ENCODE measurements around the gene SLC39A11.
"Not testable (repeated sequence)": the region's sequence is repeated elsewhere in the genome, so short reads cannot be mapped to it uniquely, and the experiment has no call there.

SLC39A11 gene

DNA sequence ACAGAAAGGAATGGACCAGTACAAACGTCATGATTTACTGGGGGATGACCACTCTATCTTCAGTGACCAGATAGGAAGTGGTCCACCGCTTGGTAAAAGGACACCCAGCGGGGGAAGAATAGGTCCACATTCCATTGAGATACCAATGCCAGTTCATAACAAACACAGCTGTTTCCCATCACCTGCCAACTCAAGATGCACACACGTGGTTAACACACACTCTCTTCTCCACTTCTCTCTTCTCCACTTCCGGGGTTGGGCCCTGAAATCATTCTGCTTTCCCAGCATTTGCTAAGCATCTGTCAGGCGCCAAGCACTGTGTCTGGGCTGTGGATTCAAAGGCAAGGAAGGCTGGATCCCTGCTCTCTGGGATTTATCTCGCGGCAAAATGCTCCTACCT is 175.5 kb downstream of the SLC39A11 start:
- DNase-seq (ENCODE audit: low read depth): no peak

- no peak for DNase-seq (ENCODE audit: low read depth)
Measured at GRCh38 chr17:72915625-72916081, 176.8 kb downstream of the SLC39A11 start.

DNA sequence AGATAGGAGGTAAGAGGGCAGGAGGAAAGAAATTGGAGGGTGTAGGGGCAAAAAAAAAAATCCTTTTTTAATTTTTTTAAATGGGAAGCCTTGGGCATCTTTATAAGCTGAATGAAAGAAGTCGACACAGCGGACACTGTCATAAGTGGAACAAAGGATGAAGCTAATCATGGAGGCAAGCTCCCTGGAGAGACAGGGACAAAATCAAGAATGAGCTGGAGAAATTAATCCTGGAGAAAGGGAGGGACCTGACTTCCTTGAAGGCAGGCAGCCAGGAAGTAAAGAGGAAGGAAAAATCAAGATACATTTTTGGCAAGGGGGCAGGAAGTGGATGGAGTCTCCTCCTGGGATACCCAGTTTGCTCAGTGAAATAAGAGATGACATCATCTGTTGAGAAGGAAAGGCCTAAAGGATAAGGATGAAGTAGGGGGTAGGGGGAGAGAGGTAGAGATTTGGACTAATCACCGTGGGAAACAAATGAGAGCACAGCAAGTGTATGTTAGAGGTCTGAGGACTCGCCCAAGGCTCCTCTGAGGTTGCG is 179.3 kb downstream of the SLC39A11 start:
- no peak for DNase-seq (ENCODE audit: low read depth)

- DNase-seq (ENCODE audit: low read depth): no peak
Measured at GRCh38 chr17:72906306-72906705, 186.2 kb downstream of the SLC39A11 start.

GRCh38 chr17:72903522-72903921 is 189.0 kb downstream of the SLC39A11 start:
- no peak for DNase-seq (ENCODE audit: low read depth)

DNA sequence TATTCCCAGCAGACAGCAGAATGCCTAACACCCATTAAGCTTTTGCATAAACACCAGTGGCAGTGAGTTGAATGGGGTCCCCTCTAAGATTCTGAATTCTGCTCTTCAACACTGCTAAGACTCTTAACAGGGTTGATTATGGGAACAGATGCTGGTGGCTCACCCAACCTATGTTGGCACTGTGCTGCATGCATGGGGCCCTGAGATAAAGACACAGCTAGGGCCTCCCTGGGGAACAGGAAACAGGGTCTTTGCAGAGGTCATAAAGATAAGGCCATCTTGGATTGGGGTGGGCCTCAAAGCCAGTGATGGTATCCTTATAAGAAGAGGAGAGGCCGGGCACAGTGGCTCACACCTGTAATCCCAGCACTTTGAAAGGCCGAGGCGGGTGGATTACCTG is 190.8 kb downstream of the SLC39A11 start:
- no peak for DNase-seq (ENCODE audit: low read depth)

GRCh38 chr17:72901083-72901482 is 191.4 kb downstream of the SLC39A11 start:
- DNase-seq (ENCODE audit: low read depth): no peak

DNA sequence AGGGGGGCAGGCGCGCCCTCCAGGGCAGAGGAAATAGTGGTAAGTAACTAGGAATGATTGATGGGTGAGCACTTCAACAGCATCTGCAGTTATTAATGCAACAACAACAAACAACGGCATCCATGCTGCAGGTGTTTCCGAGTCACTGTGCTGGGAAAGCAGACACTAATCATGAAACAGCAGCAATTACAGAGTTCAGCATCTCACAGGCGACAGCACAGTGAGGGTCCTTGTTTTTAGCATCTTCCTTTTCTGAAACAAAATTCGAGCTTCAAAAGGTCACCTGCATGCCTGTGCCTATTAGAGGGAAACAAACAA is 191.9 kb downstream of the SLC39A11 start:
- no peak for DNase-seq (ENCODE audit: low read depth)

- DNase-seq (ENCODE audit: low read depth): no peak
Measured at GRCh38 chr17:72898725-72899124, 193.8 kb downstream of the SLC39A11 start.

- DNase-seq (ENCODE audit: low read depth): not testable (repeated sequence)
Measured at GRCh38 chr17:72896288-72896687, 196.2 kb downstream of the SLC39A11 start.

GRCh38 chr17:72891627-72892026 is 200.9 kb downstream of the SLC39A11 start:
- no peak for DNase-seq (ENCODE audit: low read depth)

- DNase-seq (ENCODE audit: low read depth): no peak
Measured at GRCh38 chr17:72890711-72891110, 201.8 kb downstream of the SLC39A11 start.

DNA sequence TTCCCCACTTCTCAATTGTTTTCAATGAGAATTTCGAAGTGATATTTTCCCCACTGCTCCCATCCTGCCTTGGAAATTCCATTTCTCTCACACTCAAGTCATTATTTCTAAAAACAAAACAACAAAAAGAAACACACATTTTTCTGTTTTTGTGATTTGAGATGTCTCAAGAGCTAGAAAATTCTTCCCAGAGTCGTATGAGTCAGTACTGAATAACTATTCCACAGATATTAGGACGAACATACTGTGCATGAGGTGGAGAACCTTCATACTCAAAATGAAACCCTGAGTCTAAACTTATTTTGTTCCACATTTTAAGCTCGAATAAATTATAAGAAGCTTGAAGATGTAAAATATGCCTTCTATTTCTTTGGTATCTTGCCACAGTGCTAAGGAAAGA is 204.6 kb downstream of the SLC39A11 start:
- no peak for DNase-seq (ENCODE audit: low read depth)

GRCh38 chr17:72887322-72887721 is 205.2 kb downstream of the SLC39A11 start:
- DNase-seq (ENCODE audit: low read depth): no peak

- no peak for DNase-seq (ENCODE audit: low read depth)
Measured at GRCh38 chr17:72886622-72887021, 205.9 kb downstream of the SLC39A11 start.

- no peak for DNase-seq (ENCODE audit: low read depth)
Measured at GRCh38 chr17:72884066-72884465, 208.4 kb downstream of the SLC39A11 start.

- no peak for DNase-seq (ENCODE audit: low read depth)
Measured at GRCh38 chr17:72883351-72883750, 209.1 kb downstream of the SLC39A11 start.

DNA sequence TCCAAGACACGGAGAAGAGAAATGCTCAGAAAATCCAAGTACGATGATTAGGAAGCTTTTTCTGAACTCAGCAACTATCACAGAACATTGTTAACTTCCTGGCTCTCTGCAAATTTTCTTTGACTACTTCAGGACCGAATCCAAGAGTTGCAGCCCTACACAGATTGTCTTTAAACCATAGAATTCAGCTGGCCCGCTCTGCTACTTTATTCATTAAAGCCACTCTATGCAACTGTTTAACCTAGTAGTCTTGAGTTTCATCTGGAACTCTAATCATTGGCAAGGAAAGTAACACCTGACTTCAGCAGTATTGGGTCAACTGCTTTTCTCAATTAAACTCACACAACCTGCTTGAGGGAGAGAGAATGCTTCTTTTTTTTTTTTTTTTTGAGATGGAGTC is 210.1 kb downstream of the SLC39A11 start:
- DNase-seq (ENCODE audit: low read depth): no peak

DNA sequence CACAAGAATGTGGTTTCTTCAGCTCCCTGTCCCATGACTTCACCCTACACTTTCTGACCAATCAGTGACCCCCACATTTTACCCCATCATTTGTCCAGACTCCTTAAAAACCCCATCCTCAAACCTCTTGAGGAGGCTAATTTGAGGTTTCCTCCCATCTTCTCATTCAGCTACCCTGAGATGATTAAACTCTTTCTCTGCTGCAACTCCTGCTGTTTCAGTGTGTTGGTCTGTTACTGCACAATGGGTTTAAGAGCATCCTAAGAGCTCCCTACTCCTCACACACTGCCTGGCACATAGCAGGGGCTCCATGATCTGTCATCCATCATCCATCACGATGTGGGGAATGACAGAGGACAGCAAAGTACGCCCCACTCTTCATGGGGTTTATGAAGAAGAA is 212.6 kb downstream of the SLC39A11 start:
- DNase-seq (ENCODE audit: low read depth): no peak

DNA sequence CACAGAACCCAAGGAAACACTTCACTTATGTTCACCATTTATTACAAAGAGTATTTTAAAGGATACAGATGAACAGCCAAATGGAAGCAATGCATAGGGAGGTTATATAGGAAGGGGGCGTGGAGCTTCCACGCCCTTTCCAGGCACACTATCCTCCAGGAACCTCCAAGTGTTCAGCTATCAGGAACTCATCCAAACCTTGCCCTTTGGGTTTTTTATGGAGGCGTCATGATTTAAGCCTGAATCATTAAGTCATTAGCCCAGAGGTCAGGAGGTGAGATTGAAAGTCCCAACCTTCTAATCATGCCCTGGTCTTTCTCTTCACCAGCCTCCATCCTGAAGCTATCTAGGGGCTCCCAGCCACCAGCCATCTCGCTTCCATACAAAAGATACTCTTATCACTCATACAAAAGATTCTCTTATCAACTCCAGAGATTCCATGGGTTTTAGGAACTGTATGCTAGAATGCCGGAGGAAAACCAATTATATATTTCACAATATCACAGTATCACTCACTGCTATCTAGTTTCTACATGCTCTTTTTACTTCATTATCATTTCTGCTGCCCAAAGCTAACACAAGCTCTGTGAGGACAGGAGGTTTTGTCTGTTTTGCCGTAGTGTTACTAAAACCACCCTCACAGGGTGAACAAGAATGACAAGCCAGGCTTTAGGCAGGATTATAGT is 213.4 kb downstream of the SLC39A11 start:
- DNase-seq (ENCODE audit: low read depth): no peak

DNA sequence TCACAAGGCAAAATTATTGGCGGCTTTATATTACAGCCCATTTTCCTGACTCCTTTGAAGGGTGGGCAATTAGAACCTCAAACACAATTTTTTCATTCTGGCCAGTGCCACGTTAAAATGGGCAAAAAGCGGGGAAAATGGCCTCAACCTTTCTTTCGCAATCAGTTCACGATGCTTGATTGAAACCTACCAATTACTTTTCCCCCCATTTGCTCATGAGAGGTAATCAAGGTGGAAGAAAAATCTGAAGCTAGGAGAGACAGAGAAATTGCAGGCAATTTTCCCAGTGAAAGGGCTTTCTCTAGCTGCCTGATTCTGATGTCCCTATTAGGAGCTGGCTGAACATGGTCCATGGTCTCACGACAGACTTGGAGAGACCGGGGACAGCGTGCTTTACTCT is 215.1 kb downstream of the SLC39A11 start:
- DNase-seq (ENCODE audit: low read depth): no peak

- no peak for DNase-seq (ENCODE audit: low read depth)
Measured at GRCh38 chr17:72876413-72876812, 216.1 kb downstream of the SLC39A11 start.

GRCh38 chr17:72875361-72875760 is 217.1 kb downstream of the SLC39A11 start:
- DNase-seq (ENCODE audit: low read depth): no peak

GRCh38 chr17:72872396-72872795 is 220.1 kb downstream of the SLC39A11 start:
- DNase-seq (ENCODE audit: low read depth): no peak
